Neural progenitor cell (in vitro differentiated cells): ENCODE results near the gene C8B.

Source experiments
- EZH2 ChIP-seq: fragments of 200-600 bp; sonication (generic); IDR thresholded peaks from 2 replicates; pipeline ENCODE4 v1.6.1; 2017; ENCODE audit warnings: antibody characterized with exemption, mild to moderate bottlenecking, moderate library complexity
- TF ChIP-seq, protein P1 (sequence below): fragments of 200-600 bp; sonication (generic); IDR thresholded peaks from 2 replicates; pipeline ENCODE4 v1.5.1; 2017; ENCODE audit warnings: antibody characterized with exemption, mild to moderate bottlenecking

DNA sequence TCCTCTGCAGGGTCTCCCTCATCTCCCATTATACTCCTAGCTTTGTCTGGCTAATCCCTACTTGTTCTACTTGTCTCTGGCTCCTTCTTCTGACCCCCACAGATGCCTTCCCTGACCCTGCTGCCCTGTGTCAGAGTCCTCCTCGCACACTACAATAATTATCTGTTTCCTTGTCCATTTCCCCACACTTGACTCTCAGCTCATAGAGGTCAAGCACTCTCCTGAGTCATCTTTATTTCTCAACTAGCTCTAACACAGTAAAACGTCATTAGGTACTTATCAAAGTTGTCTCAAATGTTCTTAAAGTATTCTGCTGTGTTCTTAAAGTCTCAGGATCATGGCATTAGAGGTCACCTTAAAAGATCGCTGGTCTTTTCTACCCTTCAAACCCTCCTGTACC, 64.1 kb downstream of the C8B start:
- TF ChIP-seq EZH2: no peak
- TF ChIP-seq, protein P1, sequence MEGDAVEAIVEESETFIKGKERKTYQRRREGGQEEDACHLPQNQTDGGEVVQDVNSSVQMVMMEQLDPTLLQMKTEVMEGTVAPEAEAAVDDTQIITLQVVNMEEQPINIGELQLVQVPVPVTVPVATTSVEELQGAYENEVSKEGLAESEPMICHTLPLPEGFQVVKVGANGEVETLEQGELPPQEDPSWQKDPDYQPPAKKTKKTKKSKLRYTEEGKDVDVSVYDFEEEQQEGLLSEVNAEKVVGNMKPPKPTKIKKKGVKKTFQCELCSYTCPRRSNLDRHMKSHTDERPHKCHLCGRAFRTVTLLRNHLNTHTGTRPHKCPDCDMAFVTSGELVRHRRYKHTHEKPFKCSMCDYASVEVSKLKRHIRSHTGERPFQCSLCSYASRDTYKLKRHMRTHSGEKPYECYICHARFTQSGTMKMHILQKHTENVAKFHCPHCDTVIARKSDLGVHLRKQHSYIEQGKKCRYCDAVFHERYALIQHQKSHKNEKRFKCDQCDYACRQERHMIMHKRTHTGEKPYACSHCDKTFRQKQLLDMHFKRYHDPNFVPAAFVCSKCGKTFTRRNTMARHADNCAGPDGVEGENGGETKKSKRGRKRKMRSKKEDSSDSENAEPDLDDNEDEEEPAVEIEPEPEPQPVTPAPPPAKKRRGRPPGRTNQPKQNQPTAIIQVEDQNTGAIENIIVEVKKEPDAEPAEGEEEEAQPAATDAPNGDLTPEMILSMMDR: no peak
